Small intestine (tissue), 7 donors: ENCODE data around the gene ADAMTS4. TPM values are rescaled to one million over a fixed set of nuclear protein-coding genes. Genes with fewer than 3 reads are reported as not detected.

Experiments used
- DNase-seq, 2 donors: peaks; one replicate each; pipeline versions ENCODE4 v3.0.0 to v3.0.0-alpha.2; 2013
- FAIRE-seq: peaks from 2 replicates; lab custom pipeline; 2012; peaks lifted over from hg19 to GRCh38; lab: Jason Lieb, UNC
- H3K27ac ChIP-seq, 3 donors: one replicate each; pipeline ENCODE4 v1.5.1; 2013; ENCODE audit warnings: low read length in 2 of 3, mild to moderate bottlenecking in 2 of 3, control low read depth in 1 of 3, inconsistent platforms in 1 of 3, low read depth in 1 of 3, moderate library complexity in 1 of 3
- H3K27me3 ChIP-seq, 3 donors: one replicate each; pipeline ENCODE4 v1.6.1; 2013; ENCODE audit warnings: low read length in 3 of 3, inconsistent platforms in 1 of 3; ENCODE audit not compliant: control insufficient read depth in 3 of 3, insufficient read depth in 3 of 3
- H3K36me3 ChIP-seq, 3 donors: one replicate each; pipeline ENCODE4 v1.6.1; 2013; ENCODE audit warnings: low read length in 3 of 3, inconsistent platforms in 1 of 3, low read depth in 1 of 3, mild to moderate bottlenecking in 1 of 3, moderate library complexity in 1 of 3; ENCODE audit not compliant: control insufficient read depth in 3 of 3, insufficient read depth in 2 of 3
- H3K4me1 ChIP-seq, 3 donors: one replicate each; pipeline ENCODE4 v1.6.1; 2013; ENCODE audit warnings: low read length in 2 of 3, inconsistent platforms in 1 of 3, low read depth in 1 of 3, mild to moderate bottlenecking in 1 of 3, moderate library complexity in 1 of 3; ENCODE audit not compliant: control insufficient read depth in 3 of 3, insufficient read depth in 2 of 3
- H3K4me3 ChIP-seq, 3 donors: one replicate each; pipeline ENCODE4 v1.5.1; 2013; ENCODE audit warnings: low read length in 3 of 3, control low read depth in 1 of 3, inconsistent platforms in 1 of 3, low read depth in 1 of 3, mild to moderate bottlenecking in 1 of 3, moderate library complexity in 1 of 3
- H3K9me3 ChIP-seq, 2 donors: one replicate each; pipeline ENCODE4 v1.6.1; 2013; ENCODE audit warnings: low read depth in 1 of 2, low read length in 1 of 2; ENCODE audit not compliant: control insufficient read depth in 2 of 2, insufficient read depth in 1 of 2
- WGBS, 3 donors: extraction: QIAGEN DNeasy Blood & Tissue Kit; methylation state at CpG; one replicate each; pipeline ENCODE4 v1.1.7; 2013; 5-methylcytosine and 5-hydroxymethylcytosine counted together
- polyA plus RNA-seq, 4 donors: library from polyadenylated mRNA; stranded (reverse) in 3 of 4; unstranded in 1 of 4; fragments of 200-250 nt in 3 of 4; fragments of 120-200 nt in 1 of 4; gene quantifications; one replicate each; pipeline versions ENCODE4 v1.2.1 to v1.2.3, GENCODE V29; 2013
- donor health status: healthy with polysubstance abuse.
- donor health status: control.
- donor health status: control.
- donor health status: Bipolar disorder and iron deficiency.
- donor health status: healthy.

ADAMTS4 gene
- polyA plus RNA-seq, 4 donors, result under 0.01 to 7.9 (median 0.78) TPM

- 78 to 87% (median 85%) methylated on average over 10 of the region's 10 CpGs for WGBS, 3 donors
- Histone ChIP-seq H3K4me1 (peaks cover 0 to 7% (median 3%) of the 10 kb centered on the region in 3 donors), H3K9me3 (no peaks in the 10 kb centered on the region), H3K4me3 (peak overlapping the region in 1 of 3 donors; percentile 65), H3K27ac (peak overlapping the region in 1 of 3 donors; percentile 93), H3K36me3 (peaks cover 6 to 40% (median 10%) of the 10 kb centered on the region in 3 donors), H3K27me3 (no peaks in the 10 kb centered on the region)
- FAIRE-seq, result no peak
- DNase-seq, result no peak
Observed at GRCh38 chr1:161175771-161176453, 22.9 kb downstream of the ADAMTS4 start.

GRCh38 chr1:161174911-161175310, 23.9 kb downstream of the ADAMTS4 start:
- Histone ChIP-seq H3K4me1 (peaks cover 0 to 7% (median 3%) of the 10 kb centered on the region in 3 donors), H3K36me3 (peaks cover 6 to 48% (median 10%) of the 10 kb centered on the region in 3 donors), H3K4me3 (no peak overlapping the region), H3K27ac (peak overlapping the region in 1 of 3 donors; percentile 77), H3K9me3 (no peaks in the 10 kb centered on the region), H3K27me3 (no peaks in the 10 kb centered on the region)
- FAIRE-seq (no peak), DNase-seq (no peak)
- 96 to 98% (median 97%) methylated on average over 11 of the region's 11 CpGs for WGBS, 3 donors

- Histone ChIP-seq H3K9me3 (no peaks in the 10 kb centered on the region), H3K27me3 (no peaks in the 10 kb centered on the region), H3K4me3 (no peak overlapping the region), H3K4me1 (peaks cover 0 to 7% (median 3%) of the 10 kb centered on the region in 3 donors), H3K36me3 (peaks cover 6 to 58% (median 10%) of the 10 kb centered on the region in 3 donors), H3K27ac (peak overlapping the region in 1 of 3 donors; percentile 16)
- 94 to 96% (median 96%) methylated on average over 11 of the region's 11 CpGs for WGBS, 3 donors
- FAIRE-seq (no peak), DNase-seq (no peak)
Observed at GRCh38 chr1:161173711-161174110, 25.1 kb downstream of the ADAMTS4 start.

GRCh38 chr1:161172776-161173376, 26.0 kb downstream of the ADAMTS4 start:
- peak overlapping the region in 1 of 3 donors; percentile 52 for H3K27ac ChIP-seq
- WGBS, 3 donors, result 55 to 67% (median 55%) methylated on average over 4 of the region's 4 CpGs
- peaks cover 6 to 65% (median 10%) of the 10 kb centered on the region in 3 donors for H3K36me3 ChIP-seq
- peaks cover 0 to 7% (median 3%) of the 10 kb centered on the region in 3 donors for H3K4me1 ChIP-seq
- DNase-seq (no peak), FAIRE-seq (no peak)
- H3K4me3 ChIP-seq, result no peak overlapping the region
- H3K9me3 ChIP-seq, result no peaks in the 10 kb centered on the region
- no peaks in the 10 kb centered on the region for H3K27me3 ChIP-seq

GRCh38 chr1:161172349-161172748, 26.5 kb downstream of the ADAMTS4 start:
- Histone ChIP-seq H3K27ac (peak overlapping the region in 1 of 3 donors; percentile 52), H3K9me3 (no peaks in the 10 kb centered on the region), H3K4me1 (peaks cover 0 to 8% (median 3%) of the 10 kb centered on the region in 3 donors), H3K27me3 (no peaks in the 10 kb centered on the region), H3K4me3 (no peak overlapping the region), H3K36me3 (peaks cover 6 to 67% (median 10%) of the 10 kb centered on the region in 3 donors)
- DNase-seq (no peak), FAIRE-seq (no peak)
- 75 to 95% (median 81%) methylated on average over 1 of the region's 1 CpG for WGBS, 3 donors

- no peaks in the 10 kb centered on the region for H3K9me3 ChIP-seq
- H3K4me1 ChIP-seq, result peaks cover 0 to 14% (median 6%) of the 10 kb centered on the region in 3 donors
- DNase-seq, result no peak
- WGBS, 3 donors, result 84 to 92% (median 88%) methylated on average over 12 of the region's 12 CpGs
- H3K4me3 ChIP-seq, result no peak overlapping the region
- FAIRE-seq, result no peak
- peak overlapping the region in 1 of 3 donors; percentile 6 for H3K27ac ChIP-seq
- peaks cover 6 to 67% (median 10%) of the 10 kb centered on the region in 3 donors for H3K36me3 ChIP-seq
- H3K27me3 ChIP-seq, result no peaks in the 10 kb centered on the region
Observed at GRCh38 chr1:161171696-161172095, 27.2 kb downstream of the ADAMTS4 start.

GRCh38 chr1:161171191-161171590, 27.7 kb downstream of the ADAMTS4 start:
- H3K27me3 ChIP-seq, result no peaks in the 10 kb centered on the region
- peaks cover 0 to 10% (median 6%) of the 10 kb centered on the region in 3 donors for H3K4me1 ChIP-seq
- no peaks in the 10 kb centered on the region for H3K9me3 ChIP-seq
- DNase-seq (no peak), FAIRE-seq (no peak)
- 62 to 68% (median 66%) methylated on average over 5 of the region's 5 CpGs for WGBS, 3 donors
- no peak overlapping the region for H3K4me3 ChIP-seq
- H3K27ac ChIP-seq, result no peak overlapping the region
- peaks cover 6 to 67% (median 10%) of the 10 kb centered on the region in 3 donors for H3K36me3 ChIP-seq

GRCh38 chr1:161168906-161169305, 29.9 kb downstream of the ADAMTS4 start:
- H3K9me3 ChIP-seq, result no peaks in the 10 kb centered on the region
- DNase-seq (no peak), FAIRE-seq (no peak)
- no peak overlapping the region for H3K4me3 ChIP-seq
- H3K27ac ChIP-seq, result no peak overlapping the region
- H3K36me3 ChIP-seq, result peaks cover 2 to 64% (median 6%) of the 10 kb centered on the region in 3 donors
- peaks cover 2 to 18% (median 6%) of the 10 kb centered on the region in 3 donors for H3K4me1 ChIP-seq
- no peaks in the 10 kb centered on the region for H3K27me3 ChIP-seq
- 93 to 97% (median 96%) methylated on average over 9 of the region's 9 CpGs for WGBS, 3 donors
